HG03196 (cell line): Measurements from ENCODE around the gene NEURL1.
"Not testable (repeated sequence)": the region's sequence is repeated elsewhere in the genome, so short reads cannot be mapped to it uniquely, and the experiment has no call there.

ENCODE experiments used
- ATAC-seq: cut with Tn5 transposase; IDR thresholded peaks from one replicate; pipeline ENCODE4 v1.9.1; 2021; ENCODE audit not compliant: unreplicated experiment

NEURL1 gene

DNA sequence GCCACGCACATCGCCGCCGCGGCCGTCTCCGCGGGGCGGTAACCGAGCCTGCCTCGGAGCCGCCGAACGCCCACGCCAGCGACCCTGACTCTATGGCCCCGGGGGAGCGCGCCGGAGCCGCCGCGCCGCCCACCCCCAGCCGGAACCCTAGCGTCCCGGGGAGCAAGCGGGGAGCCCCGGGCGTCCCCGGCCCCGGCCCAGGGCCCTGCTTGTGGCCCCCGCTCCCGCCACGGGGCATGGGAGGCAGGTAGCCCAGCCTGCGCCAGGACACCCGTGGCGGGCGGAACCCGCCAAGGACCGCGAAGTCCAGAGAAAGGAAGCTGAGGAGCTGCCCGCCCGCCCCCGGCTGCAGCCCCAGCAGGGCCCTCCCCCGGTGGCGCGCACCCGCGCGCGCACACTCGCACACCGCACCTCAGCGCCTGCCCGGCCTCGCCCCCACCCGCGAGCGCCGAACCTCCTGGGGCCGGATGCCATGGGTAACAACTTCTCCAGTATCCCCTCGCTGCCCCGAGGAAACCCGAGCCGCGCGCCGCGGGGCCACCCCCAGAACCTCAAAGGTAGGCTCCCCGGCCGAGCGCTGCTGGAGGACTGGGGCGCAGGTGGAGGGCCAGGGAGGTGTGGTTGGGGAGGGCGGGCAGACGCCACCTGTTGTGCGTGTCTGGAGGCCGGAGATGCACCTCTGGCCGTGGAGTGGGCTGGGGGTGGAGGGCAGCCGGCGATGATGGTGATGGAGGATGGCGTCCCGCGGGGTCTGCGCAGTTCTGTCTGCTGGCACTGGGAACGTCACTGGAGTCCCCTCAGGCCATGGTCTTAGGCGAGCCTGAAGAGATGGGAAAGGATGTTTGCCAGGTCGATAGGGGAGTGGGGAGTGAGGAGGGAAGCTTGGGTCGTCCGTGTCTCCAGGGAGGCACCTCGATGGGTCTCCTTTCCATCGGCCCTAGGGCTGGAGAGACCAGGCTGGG lies 692 bp downstream of the NEURL1 start:
- ATAC-seq: no peak

DNA sequence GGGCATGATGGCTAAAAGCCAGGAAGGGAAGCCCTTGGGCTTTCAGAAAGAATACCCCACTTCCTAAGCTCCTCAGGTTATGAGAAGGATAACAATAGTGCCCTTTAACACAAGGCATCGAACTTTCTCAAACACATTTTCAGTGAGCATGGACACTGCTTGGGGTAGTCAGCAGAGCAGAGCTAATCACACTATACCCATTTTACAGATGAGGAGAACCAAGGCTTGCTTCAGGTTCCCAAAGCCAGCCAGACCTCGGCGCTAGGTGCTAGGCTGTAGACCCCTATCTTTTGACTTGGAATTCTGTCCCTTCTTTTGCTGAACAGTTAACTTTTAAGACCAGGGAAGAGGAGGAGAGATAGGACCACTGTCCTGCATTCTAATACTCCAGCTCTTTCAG lies 1.8 kb downstream of the NEURL1 start:
- no peak for ATAC-seq

DNA sequence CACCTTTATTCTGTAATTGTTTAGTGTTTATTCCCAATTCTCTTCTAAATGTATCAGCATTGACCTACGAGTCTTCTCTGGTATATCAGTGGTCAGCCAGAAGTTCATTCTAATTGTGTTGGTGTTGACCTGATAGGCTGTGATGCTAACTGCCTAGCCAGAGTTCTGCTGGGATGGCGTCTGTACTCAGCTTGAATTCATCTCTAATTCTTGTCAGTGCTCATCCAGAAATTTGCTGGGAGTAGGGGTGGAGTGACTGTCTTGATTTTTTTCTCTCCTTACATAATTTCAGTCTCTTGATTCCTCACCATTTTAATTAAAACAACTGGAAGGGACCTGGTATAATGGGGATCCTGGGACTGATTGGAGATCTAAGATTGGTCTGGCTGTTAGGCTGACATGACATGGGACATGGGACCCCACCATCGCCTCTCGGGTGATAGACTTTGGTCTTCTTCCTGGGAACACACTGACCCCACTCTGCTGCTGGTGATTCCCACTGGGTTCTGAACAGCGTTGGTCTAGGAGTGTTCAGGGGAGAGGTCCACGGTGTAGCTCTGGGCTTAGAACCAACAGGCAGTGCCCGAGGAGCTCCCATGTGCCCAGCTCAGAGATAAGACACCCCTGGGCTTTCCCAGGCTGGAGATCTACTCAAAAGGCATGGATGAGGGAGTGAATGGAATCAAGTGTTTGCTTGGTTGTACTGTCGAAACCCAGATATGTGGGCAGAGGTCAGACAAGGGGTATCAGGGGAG lies 3.8 kb downstream of the NEURL1 start:
- ATAC-seq: no peak

DNA sequence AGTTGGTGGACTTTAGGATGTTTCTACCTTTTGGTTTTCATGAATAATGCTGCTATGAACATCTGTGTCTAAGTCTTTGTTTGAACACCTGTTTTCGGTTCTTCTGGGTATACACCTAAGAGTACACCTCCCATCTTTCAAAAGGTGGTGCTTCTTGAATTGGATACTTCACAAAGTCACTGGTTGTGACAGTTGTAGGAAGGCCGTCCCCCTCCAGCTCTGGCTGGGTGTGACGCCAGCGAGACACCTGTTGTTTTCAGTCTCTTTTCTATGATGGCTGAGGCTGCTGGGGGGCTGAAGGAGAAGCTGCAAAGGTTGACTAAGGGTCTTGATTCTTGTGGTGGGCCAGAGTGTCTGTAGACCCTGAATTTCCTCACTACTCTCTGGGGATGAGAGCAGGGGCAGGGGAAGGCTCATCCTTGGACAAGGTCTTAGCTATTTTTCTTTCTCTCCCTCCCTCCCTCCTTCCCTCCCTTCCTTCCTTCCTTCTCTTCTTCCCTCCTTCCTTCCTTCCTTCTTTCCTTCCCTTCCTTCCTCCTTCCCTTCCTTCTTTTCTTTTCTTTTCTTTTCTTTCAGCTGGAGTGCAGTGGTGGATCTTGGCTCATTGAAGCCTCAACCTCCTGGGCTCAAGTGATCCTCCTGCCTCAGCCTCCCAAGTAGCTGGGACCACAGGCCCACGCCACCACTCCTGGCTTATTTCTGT lies 5.6 kb downstream of the NEURL1 start:
- no peak for ATAC-seq

DNA sequence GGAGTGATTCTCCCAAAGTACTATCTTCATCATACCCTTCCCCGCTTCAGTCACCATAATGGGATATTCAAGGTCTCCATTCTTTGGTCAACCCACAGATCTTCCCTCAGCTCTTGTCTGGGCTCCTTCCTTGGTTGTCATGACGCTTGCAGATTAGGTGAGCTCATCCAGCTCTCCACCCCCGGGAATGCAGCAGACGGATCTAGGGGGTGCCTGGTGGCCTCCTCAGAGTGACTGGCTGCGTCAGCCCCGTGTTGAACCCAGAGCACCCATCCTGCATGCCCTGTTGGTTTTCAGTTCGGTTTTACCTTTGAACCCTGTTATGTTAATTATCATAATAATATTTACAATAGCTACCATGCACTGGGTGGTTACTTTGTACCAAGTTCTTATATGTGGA lies 6.4 kb downstream of the NEURL1 start:
- ATAC-seq: no peak

DNA sequence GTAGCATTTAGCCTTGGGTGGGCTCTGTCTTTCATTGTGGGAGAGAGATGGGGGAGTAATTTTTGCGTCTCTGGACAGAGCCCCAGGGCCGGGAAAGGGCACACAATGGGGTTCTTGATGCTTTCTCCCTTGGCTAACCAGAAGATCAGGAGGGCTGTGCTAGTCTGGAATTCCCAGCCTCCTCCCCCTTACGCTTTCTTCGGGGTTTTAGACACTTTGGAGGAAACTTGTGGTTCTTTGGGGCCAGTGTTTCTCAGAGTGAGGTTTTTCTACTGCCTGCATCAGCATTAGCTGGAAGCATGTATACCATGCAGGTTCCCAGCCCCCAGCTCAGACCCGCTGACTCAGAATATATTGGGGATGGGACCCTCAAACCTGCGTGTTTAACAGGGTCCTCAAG lies 7.0 kb downstream of the NEURL1 start:
- no peak for ATAC-seq

DNA sequence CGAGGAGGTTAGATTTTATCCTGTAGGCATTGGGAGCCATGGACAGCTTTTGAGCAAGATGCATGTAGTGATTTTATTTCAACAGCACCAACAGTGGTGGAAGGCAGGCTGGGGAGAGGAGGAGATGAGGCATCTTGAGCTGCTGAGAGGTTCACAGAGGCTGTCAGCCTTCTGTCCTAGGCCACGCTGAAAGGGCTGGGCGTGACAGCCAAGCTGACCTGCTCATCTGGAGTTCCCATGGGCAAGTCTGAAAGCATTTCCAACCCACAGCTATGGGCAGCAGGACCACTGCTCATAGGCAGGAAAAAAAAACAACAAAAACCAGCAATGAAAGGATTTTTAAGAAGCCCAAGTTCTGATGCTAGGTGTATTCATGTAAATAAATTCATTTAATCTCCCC lies 7.7 kb downstream of the NEURL1 start:
- ATAC-seq: no peak

DNA sequence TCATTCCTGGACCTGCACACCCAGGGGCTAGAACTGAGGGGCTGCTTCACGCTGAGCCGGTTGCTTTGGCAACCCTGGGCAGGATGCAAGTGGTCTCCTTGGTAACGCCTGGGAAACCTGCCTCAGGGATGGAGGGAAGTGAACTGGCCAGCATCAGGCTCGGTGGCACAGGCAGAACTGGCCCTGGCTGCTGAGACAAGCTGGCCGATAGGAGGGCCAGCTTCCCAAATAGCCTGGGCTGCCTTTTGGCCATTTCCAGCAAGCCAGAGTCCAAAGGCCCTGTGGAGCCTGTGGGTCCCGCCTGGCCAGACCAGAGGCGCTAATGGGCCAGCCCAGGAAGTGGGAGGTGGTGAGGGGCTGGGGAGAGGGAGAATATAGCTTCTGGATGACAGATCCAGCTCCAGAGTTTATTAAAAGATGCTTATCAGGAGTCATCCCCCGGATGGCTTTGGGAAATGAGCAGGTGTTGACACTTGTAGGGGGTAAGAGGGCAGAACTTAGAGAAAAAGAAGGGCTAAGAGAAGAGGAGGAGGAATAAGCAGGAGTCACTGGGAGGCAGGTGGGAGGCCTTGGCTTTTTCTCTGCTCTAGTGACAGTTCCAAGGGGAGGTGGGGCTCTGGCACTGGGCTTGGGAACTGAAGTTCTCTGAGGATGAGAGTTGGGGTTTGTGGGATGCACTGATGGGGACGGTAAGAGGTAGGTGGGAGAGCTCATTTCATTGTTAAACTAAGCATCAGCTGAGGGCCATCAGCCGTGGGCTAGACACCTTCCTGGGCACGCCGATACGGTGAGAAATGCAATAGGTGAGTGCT lies 9.6 kb downstream of the NEURL1 start:
- ATAC-seq: no peak

DNA sequence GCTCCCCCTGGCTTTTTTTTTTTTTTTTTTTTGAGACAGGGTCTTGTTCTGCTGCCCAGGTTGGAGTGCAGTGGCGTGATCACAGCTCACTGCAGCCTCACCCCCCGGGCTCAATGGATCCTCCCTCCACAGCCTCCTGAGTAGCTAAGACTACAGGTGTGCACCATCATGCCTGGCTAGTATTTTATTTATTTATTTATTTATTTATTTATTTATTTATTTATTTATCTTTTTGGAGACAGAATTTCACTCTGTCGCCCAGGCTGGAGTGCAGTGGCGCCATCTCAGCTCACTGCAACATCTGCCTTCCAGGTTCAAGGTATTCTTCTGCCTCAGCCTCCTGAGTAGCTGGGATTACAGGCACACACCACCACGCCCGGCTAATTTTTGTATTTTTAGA lies 10.3 kb downstream of the NEURL1 start:
- not testable (repeated sequence) for ATAC-seq

DNA sequence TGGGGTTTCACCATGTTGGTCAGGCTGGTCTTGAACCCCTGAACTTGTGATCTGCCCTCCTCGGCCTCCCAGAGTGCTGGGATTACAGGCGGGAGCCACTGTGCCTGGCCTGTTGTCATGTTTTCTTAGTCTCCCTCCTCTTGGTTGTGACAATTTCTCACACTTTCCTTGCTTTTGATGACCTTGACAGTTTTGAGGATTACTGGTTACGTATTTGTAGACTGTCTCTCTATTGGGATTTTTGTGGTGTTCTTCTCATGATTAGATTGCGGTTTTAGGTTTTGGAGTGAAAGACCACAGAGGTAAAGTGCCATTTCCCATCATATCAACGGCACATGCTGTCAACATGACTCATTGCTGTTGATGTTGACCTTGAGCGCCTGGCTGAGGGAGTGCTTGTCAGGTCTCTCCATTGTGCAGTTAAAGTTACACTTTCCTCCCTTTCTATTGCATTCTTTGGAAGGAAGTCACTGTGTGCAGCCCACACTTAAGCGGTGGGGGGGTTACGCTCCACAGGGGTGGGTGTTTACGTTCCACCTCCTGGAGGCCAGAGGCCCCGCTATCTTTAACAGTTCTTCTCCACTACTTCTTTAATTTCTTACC lies 10.8 kb downstream of the NEURL1 start:
- ATAC-seq: no peak

DNA sequence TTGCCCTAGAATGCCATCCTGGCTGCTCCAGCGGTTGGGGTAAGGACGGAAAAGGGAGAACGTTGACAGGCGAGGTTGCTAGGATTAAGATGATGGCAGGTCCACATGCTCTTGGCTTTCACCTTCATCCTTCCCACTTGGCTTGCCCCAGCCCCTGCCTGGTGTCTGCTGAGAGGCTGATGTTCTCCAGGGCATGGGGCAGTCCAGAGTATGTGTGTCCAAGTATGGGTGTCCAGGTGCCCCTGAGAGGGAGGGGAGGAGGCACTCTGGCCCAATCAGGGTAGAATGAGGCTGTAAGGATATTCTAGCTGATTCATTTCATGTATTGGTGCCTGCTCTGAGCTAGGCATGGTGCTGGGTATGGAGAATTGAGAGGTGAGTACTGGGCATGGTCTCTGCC lies 12.6 kb downstream of the NEURL1 start:
- no peak for ATAC-seq

DNA sequence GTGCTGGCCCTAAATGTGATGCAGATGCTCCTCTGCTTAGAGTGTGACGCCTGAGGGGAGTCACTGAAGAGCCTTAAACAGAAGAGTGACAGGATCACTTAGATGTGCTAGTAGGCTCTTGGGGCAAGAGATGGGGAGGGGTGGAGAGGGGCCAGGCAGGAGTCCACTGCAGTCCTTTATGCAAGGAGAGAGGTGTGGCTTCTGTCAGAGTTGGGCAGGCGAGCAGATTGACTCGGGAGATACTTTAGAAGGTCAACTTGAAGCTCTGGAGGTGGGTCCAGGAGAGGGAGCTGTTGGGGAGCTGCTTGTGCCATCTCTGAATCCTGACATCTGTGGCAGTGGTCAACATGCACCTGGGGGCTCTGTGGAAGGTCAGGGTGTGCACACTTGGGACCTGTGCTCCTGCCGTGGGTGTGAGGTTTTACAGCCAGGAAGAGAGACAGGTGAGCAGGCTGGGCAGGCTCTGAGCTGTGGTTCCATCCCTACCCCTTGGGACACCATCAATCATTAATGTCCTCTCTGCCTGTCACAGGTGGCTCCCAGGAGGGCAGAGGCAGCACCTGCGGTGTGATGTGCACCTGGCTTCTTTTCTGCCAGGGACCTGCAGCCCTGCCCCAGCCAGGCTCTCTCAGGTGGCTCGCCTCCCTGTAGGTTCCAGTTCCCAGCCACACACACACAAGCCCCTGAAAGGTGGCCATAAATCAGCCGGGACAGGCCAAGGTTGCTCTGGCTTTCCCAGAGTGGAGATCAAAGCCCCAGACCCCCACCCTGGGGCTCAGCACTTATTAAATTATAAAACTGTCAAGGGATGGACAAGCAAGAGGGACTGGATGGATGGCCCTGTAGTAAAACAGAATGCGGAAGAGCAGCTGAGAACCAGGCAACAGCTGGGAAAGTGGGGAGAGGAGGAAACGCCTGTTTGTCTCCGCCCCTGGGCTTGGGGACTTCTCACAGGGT lies 14.0 kb downstream of the NEURL1 start:
- no peak for ATAC-seq

DNA sequence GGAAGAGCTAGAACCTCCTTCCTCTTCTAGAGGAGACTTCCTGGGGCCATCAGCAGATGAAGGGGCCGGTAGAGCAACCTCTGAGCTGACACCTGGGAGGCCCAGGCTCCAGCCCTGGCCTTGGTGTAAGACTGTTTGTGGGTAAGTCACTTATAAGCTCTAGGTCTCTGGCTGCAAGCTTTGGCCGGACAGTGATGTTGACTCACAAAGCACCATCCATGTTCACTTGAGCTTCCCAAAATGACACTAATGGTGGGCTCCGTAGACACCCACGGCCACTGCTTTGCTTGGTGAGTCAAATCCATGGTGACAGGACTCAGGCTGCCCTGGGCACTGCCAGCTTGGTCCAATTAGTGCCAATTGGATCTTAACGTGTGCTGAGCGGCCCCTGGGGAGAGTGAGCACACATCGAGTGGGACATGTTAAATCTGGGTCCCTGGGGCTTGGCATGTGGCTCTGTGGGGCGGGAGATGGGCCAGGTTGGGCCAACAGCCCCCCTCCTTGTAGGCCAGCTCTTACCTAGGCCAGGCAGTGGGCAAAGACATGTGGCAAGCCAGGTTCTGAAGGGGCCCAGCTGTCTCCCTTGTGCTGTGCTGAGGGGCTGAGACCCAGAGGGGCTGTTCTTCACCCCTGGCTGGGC lies 16.7 kb downstream of the NEURL1 start:
- ATAC-seq: no peak

DNA sequence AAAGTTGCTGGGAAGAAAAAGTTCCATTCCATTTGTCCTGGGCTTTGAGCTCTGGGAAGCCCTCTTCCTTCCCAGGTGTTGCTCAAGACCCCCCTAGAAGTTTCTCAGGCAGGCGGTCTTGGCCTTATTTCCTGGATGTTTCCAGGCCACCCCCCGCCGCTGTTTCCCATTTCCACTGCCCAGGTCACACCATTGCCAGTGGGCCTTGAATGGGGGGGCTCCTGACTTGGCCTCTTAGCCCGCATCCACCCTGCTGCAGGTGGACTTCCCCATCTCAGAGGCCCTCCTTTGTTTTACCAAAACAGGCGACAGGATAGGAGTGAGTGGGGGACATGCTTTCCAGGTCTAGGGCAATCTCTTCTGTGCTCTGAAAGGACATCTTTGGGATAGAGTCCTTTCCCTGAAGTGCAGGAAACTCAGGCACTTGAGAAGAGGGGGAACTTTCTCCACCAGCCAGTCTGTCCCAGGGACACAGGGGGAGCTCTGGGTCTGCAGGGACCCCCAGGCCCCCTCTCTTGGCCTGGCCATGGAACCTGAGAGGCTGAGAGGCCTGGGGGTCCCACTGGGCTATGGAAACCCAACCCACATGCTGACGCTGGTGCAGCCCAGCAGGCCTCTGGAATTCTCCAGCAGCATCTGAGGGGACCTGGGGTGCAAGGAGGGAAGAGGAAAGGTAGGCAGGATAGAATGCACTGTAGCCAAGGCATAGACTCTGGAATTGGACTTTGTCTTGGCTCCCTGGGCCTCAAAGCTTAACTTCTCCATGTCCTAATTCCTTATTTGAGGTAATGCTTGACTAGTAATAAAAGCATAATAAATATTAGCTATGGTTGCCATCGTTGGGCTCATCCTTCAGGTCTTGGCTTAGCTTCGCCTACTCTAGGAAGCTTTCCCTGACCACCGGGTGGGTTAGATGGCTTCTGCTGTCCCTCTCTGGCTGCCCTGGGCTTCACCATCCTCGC lies 17.6 kb downstream of the NEURL1 start:
- no peak for ATAC-seq

DNA sequence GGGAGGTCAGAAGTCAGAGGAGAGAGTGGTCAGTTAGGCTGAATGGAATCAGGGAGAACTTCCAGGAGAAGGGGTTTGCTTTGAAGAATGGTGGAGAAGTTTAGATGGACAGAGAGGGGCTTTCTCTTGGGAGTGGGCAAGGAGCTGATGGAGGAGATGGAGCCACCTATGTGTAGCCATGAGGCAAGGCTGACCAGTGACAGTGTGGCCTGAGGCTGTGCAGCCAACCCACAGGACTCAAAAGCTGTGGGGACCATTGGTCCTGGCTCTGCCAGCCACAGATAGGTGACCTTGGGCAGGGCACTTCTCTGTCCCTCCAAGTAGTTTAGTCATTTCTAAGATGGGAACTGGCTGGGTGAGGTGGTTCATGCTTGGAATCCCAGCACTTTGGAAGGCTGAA lies 18.7 kb downstream of the NEURL1 start:
- no peak for ATAC-seq

DNA sequence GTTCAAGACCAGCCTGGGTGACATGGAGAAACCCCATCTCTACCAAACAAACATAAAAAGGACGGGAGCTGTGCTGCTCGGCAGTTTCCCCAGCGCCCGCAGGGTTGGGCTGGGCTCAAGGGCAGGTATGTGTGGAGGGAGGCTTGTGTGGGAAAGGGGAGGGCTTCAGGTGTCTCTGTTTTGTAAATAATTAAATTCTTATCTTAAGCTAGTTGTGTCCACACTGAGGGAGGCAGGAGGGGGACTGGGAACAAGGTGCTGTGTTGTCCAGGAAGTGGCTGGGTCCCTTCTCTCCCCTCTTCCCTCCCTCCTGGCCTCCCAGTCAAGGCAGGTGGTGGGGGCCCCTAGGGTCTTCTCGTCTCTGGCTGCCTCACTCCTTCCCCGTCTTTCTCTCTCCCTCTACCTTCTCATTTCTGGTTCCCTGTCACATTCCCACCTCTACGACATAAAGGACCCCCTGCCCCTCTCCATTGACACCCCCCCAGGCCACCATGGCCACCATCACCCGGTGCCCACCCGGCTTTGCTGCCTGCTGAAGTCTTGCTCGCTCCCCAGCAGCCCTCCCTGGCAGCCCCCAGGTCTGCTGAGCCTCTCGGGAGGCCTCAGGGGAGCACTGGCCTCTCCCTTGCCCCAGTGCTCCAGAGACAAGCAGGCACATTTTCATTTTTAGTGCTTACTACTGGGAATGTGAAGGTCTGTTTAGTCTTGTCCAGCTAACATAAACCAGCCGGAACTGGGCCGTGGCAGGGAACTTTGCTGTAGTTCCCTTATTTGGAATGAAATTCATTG lies 19.3 kb downstream of the NEURL1 start:
- ATAC-seq: no peak
